ENCODE measurements around the gene RHBG. TPM values are rescaled to one million over a fixed set of nuclear protein-coding genes. Genes with fewer than 3 reads are reported as not detected.
"Not testable (repeated sequence)": the region's sequence is repeated elsewhere in the genome, so short reads cannot be mapped to it uniquely, and the experiment has no call there.

Gene RHBG
- polyA plus RNA-seq, 1 donor (not counting 4 experiments of a cell fraction or from before 2014, with no cell fraction given): not detected

GRCh38 chr1:156347331-156347730 is 21.7 kb upstream of the RHBG start:
- no peaks in the 10 kb centered on the region for H4K20me1 ChIP-seq (ENCODE audit: control insufficient read depth, extremely low read depth, insufficient read depth, low read length)
- no peaks in the 10 kb centered on the region for H3K79me2 ChIP-seq (ENCODE audit: control insufficient read depth, insufficient read depth, low read length)
- no peaks in the 10 kb centered on the region for H3K27me3 ChIP-seq (ENCODE audit: control insufficient read depth, extremely low read depth, insufficient read depth, low read length)
- no peaks in the 10 kb centered on the region for H3K4me1 ChIP-seq (ENCODE audit: control insufficient read depth, extremely low read depth, insufficient read depth, low read length)
- no peak for DNase-seq (ENCODE audit: low read depth, low spot score)
- no peak overlapping the region for H2AFZ ChIP-seq (ENCODE audit: control insufficient read depth, low read length)
- H3K9me3 ChIP-seq (ENCODE audit: control insufficient read depth, low read depth, low read length): no peaks in the 10 kb centered on the region
- no peaks in the 10 kb centered on the region for H3K36me3 ChIP-seq (ENCODE audit: control insufficient read depth in 2 of 2, extremely low read depth in 1 of 2, insufficient read depth in 2 of 2, low read length in 2 of 2)
- dilution Hi-C loops (cut with MboI; ENCODE audit: extremely low pct_ligation_motif_present, low sequenced_read_pairs): no loop called here
- no peak overlapping the region for H3K4me2 ChIP-seq (ENCODE audit: control insufficient read depth, extremely low read depth, insufficient read depth, low read depth, low read length)
- TF ChIP-seq CTCF (optimal IDR thresholded peaks at IDR 0.05 in 1 of 3, IDR thresholded peaks at IDR 0.05 in 1 of 3, conservative IDR thresholded peaks at IDR 0.05 in 1 of 3; ENCODE audit: extremely low read depth in 1 of 3, insufficient read depth in 2 of 3, low read length in 3 of 3): no peak
- no peak for TF ChIP-seq EZH2 (IDR thresholded peaks at IDR 0.05; ENCODE audit: low read length)
- no peak for FAIRE-seq
- no peak overlapping the region for H3K27ac ChIP-seq (ENCODE audit: control insufficient read depth, insufficient read depth, low read length)
- H3K9ac ChIP-seq (ENCODE audit: control insufficient read depth, extremely low read depth, insufficient read depth, low read length): no peak overlapping the region
- no peaks in the 10 kb centered on the region for H3K9me1 ChIP-seq (ENCODE audit: control insufficient read depth, extremely low read depth, insufficient read depth, low read length)
- no peak overlapping the region for H3K4me3 ChIP-seq (ENCODE audit: control insufficient read depth in 2 of 3, extremely low read depth in 1 of 3, insufficient read depth in 2 of 3, low read depth in 1 of 3, low read length in 3 of 3)

GRCh38 chr1:156352481-156352880 is 16.5 kb upstream of the RHBG start:
- H3K9me3 ChIP-seq (ENCODE audit: control insufficient read depth, low read depth, low read length); dilution Hi-C loops (cut with MboI; ENCODE audit: extremely low pct_ligation_motif_present, low sequenced_read_pairs); H3K4me3 ChIP-seq (ENCODE audit: control insufficient read depth in 2 of 3, extremely low read depth in 1 of 3, insufficient read depth in 2 of 3, low read depth in 1 of 3, low read length in 3 of 3); H2AFZ ChIP-seq (ENCODE audit: control insufficient read depth, low read length); H3K36me3 ChIP-seq (ENCODE audit: control insufficient read depth in 2 of 2, extremely low read depth in 1 of 2, insufficient read depth in 2 of 2, low read length in 2 of 2); H4K20me1 ChIP-seq (ENCODE audit: control insufficient read depth, extremely low read depth, insufficient read depth, low read length); H3K4me2 ChIP-seq (ENCODE audit: control insufficient read depth, extremely low read depth, insufficient read depth, low read depth, low read length); H3K9me1 ChIP-seq (ENCODE audit: control insufficient read depth, extremely low read depth, insufficient read depth, low read length); H3K27ac ChIP-seq (ENCODE audit: control insufficient read depth, insufficient read depth, low read length); H3K79me2 ChIP-seq (ENCODE audit: control insufficient read depth, insufficient read depth, low read length); FAIRE-seq; H3K27me3 ChIP-seq (ENCODE audit: control insufficient read depth, extremely low read depth, insufficient read depth, low read length); H3K4me1 ChIP-seq (ENCODE audit: control insufficient read depth, extremely low read depth, insufficient read depth, low read length); DNase-seq (ENCODE audit: low read depth, low spot score); H3K9ac ChIP-seq (ENCODE audit: control insufficient read depth, extremely low read depth, insufficient read depth, low read length): not testable (repeated sequence)

GRCh38 chr1:156356262-156356874 is 12.6 kb upstream of the RHBG start:
- Histone ChIP-seq H2AFZ (ENCODE audit: control insufficient read depth, low read length) (peak overlapping the region; percentile 56), H3K9me3 (ENCODE audit: control insufficient read depth, low read depth, low read length) (no peaks in the 10 kb centered on the region), H3K79me2 (ENCODE audit: control insufficient read depth, insufficient read depth, low read length) (no peaks in the 10 kb centered on the region), H3K4me1 (ENCODE audit: control insufficient read depth, extremely low read depth, insufficient read depth, low read length) (peaks cover 5% of the 10 kb centered on the region), H3K27me3 (ENCODE audit: control insufficient read depth, extremely low read depth, insufficient read depth, low read length) (no peaks in the 10 kb centered on the region), H4K20me1 (ENCODE audit: control insufficient read depth, extremely low read depth, insufficient read depth, low read length) (no peaks in the 10 kb centered on the region), H3K4me2 (ENCODE audit: control insufficient read depth, extremely low read depth, insufficient read depth, low read depth, low read length) (peak overlapping the region; percentile 48), H3K9ac (ENCODE audit: control insufficient read depth, extremely low read depth, insufficient read depth, low read length) (no peak overlapping the region), H3K27ac (ENCODE audit: control insufficient read depth, insufficient read depth, low read length) (no peak overlapping the region), H3K9me1 (ENCODE audit: control insufficient read depth, extremely low read depth, insufficient read depth, low read length) (no peaks in the 10 kb centered on the region), H3K36me3 (ENCODE audit: control insufficient read depth in 2 of 2, extremely low read depth in 1 of 2, insufficient read depth in 2 of 2, low read length in 2 of 2) (no peaks in the 10 kb centered on the region), H3K4me3 (ENCODE audit: control insufficient read depth in 2 of 3, extremely low read depth in 1 of 3, insufficient read depth in 2 of 3, low read depth in 1 of 3, low read length in 3 of 3) (no peak overlapping the region)
- FAIRE-seq (no peak), DNase-seq (ENCODE audit: low read depth, low spot score) (no peak)
- dilution Hi-C loops (cut with MboI; ENCODE audit: extremely low pct_ligation_motif_present, low sequenced_read_pairs): no loop called here
- no peak for TF ChIP-seq EZH2 (IDR thresholded peaks at IDR 0.05; ENCODE audit: low read length)
- TF ChIP-seq CTCF (optimal IDR thresholded peaks at IDR 0.05 in 1 of 3, IDR thresholded peaks at IDR 0.05 in 1 of 3, conservative IDR thresholded peaks at IDR 0.05 in 1 of 3; ENCODE audit: extremely low read depth in 1 of 3, insufficient read depth in 2 of 3, low read length in 3 of 3): no peak

Measured in keratinocyte (primary cell).